Measurements from ENCODE around the gene SERTAD4.

DNA sequence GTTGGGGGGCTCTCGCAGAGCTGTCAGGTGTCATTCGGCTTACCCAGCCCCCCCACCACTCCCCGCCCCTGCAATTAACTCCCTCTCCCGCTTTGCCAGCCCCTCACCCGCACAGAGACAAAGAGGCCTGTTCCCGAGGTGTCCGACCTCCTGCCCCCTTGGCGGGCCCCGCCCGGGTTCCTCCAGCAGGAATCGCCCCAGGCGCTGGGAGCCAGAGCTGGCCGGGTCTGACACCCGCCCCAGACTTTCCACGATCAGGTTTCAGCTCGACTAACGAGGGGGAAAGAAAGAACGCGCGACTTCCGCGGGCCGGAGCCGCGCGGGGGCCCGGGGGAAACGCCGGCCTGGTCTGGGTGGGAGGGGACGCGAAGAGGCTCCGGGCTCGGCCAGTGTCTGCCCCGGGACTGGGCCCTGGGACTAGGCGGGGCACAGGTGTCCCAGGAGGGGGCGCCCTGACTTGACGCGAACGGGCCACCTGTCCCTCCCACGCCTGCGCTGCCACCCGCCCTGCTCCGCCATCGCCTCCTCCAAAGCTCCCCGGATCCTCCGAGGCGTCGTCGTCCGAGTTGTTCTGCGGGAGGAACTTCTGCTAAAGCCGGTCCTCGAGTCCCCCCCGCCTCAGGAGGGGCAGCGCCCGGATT lies 59.8 kb downstream of the SERTAD4 start:
- TF ChIP-seq, protein P1, sequence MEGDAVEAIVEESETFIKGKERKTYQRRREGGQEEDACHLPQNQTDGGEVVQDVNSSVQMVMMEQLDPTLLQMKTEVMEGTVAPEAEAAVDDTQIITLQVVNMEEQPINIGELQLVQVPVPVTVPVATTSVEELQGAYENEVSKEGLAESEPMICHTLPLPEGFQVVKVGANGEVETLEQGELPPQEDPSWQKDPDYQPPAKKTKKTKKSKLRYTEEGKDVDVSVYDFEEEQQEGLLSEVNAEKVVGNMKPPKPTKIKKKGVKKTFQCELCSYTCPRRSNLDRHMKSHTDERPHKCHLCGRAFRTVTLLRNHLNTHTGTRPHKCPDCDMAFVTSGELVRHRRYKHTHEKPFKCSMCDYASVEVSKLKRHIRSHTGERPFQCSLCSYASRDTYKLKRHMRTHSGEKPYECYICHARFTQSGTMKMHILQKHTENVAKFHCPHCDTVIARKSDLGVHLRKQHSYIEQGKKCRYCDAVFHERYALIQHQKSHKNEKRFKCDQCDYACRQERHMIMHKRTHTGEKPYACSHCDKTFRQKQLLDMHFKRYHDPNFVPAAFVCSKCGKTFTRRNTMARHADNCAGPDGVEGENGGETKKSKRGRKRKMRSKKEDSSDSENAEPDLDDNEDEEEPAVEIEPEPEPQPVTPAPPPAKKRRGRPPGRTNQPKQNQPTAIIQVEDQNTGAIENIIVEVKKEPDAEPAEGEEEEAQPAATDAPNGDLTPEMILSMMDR (IDR thresholded peaks at IDR 0.05) = peak in 3 of 4 experiments; percentile 15 to 62 (median 21)
- TF ChIP-seq POLR2AphosphoS5 (IDR thresholded peaks at IDR 0.05) = no peak
- no peak for TF ChIP-seq POLR2A (IDR thresholded peaks at IDR 0.05)
